DOHH2 (cell line): ENCODE measurements around the gene KCNJ11.

Source experiments
- EZH2phosphoT487 ChIP-seq: fragments of 200-600 bp; sonication (generic); IDR thresholded peaks from 2 replicates; pipeline ENCODE4 v1.6.1; 2017; ENCODE audit warnings: borderline replicate concordance, mild to moderate bottlenecking, antibody characterized with exemption, low read length, moderate library complexity, mixed read lengths
- TF ChIP-seq, protein P1 (sequence below): fragments of 200-600 bp; sonication (generic); IDR thresholded peaks from one replicate; pipeline ENCODE4 v1.5.1; 2014; ENCODE audit warnings: antibody characterized with exemption, mild to moderate bottlenecking, low read depth, low read length; ENCODE audit not compliant: poor library complexity, severe bottlenecking

GRCh38 chr11:17401316-17401715, 12.9 kb upstream of the KCNJ11 start:
- TF ChIP-seq, protein P1, sequence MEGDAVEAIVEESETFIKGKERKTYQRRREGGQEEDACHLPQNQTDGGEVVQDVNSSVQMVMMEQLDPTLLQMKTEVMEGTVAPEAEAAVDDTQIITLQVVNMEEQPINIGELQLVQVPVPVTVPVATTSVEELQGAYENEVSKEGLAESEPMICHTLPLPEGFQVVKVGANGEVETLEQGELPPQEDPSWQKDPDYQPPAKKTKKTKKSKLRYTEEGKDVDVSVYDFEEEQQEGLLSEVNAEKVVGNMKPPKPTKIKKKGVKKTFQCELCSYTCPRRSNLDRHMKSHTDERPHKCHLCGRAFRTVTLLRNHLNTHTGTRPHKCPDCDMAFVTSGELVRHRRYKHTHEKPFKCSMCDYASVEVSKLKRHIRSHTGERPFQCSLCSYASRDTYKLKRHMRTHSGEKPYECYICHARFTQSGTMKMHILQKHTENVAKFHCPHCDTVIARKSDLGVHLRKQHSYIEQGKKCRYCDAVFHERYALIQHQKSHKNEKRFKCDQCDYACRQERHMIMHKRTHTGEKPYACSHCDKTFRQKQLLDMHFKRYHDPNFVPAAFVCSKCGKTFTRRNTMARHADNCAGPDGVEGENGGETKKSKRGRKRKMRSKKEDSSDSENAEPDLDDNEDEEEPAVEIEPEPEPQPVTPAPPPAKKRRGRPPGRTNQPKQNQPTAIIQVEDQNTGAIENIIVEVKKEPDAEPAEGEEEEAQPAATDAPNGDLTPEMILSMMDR, result no peak
- no peak for TF ChIP-seq EZH2phosphoT487
